AG08396 (cell line): ENCODE results near the gene HNF4A.

Source experiments
- DNase-seq: peaks from one replicate; pipeline ENCODE4 v3.0.0; 2012; ENCODE audit warnings: low spot score, mixed read lengths

HNF4A gene

GRCh38 chr20:44445742-44446710, 90.5 kb downstream of the HNF4A start:
- no peak for DNase-seq

- no peak for DNase-seq
Observed at GRCh38 chr20:44447827-44448419, 92.4 kb downstream of the HNF4A start.

- DNase-seq, result no peak
Observed at GRCh38 chr20:44448753-44449546, 93.5 kb downstream of the HNF4A start.

DNA sequence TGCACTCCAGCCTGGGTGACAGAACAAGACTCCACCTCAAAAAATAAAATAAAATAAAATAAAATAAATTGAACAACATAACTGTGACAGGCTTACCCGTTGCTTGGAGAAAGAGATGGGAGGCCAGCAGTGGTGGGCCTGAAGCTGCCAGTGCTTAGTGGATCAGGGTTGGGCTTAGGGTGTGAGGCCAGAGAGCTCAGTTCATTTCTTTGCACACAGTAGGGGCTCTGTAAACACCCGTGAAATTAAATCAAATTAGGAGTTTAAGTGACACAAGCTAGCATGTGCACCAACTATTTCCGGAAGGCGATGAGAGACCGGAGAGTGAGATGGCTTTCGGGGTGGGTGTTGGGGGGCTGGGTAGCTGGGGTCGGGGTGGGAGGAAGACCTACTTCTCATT, 94.4 kb downstream of the HNF4A start:
- no peak for DNase-seq

GRCh38 chr20:44450281-44450889, 94.9 kb downstream of the HNF4A start:
- no peak for DNase-seq

- no peak for DNase-seq
Observed at GRCh38 chr20:44450903-44451450, 95.5 kb downstream of the HNF4A start.

GRCh38 chr20:44454306-44454963, 98.9 kb downstream of the HNF4A start:
- no peak for DNase-seq

DNA sequence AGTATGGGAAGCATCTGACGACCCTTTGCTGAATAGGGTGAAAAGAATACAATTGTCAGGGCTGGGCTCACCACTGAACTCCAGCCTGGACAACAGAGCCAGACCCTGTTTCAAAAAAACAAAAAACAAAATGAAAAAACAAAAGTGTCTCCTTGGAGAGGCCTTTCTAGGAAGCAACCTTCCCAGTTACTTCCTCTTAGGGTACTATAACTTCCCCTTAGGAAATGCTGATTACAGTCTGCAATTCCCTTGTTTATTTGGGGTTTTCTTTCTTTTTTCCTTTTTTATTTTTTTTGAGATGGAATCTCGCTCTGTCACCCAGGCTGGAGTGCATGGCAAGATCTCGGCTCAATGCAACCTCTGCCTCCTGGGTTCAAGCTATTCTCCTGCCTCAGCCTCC, 99.6 kb downstream of the HNF4A start:
- DNase-seq, result no peak

- DNase-seq, result no peak
Observed at GRCh38 chr20:44456611-44457010, 101.1 kb downstream of the HNF4A start.

DNA sequence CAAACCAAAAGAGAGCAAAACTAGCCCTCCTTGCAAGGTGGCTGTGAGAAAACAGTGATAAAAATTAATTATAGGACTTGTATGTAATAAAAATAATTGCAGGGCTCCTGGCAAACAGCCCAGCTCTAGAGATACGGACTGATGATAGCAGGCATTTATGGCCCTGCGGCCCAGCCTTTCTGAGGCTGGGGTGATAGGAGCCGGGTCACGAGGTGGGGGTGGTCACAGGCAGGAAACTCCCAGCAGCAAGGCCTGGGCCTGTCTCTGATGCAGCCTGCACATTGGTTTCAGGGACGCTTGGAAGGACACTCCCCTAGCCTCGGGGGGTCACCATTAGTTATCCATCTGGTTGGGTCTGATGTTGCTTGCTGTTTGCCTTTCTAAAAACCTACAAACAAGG, 101.5 kb downstream of the HNF4A start:
- DNase-seq, result no peak

GRCh38 chr20:44459271-44459670, 103.8 kb downstream of the HNF4A start:
- DNase-seq, result no peak

DNA sequence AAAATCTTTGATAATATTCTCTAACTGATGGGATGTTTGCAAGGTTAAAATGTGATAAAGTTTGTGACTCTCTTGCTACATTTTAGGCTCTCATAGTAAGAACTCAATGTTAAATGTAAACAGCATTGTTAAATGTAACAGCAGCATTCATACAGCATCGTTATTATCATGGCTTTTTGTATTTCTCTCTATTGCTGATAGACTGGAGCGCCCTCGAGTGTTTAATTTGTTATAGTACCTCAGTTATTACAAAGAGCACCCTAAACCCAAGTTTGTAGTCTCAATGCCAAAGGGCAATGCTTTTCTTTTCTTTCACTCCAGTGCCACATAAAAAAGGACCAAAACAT, 105.3 kb downstream of the HNF4A start:
- peak; percentile 29 for DNase-seq

DNA sequence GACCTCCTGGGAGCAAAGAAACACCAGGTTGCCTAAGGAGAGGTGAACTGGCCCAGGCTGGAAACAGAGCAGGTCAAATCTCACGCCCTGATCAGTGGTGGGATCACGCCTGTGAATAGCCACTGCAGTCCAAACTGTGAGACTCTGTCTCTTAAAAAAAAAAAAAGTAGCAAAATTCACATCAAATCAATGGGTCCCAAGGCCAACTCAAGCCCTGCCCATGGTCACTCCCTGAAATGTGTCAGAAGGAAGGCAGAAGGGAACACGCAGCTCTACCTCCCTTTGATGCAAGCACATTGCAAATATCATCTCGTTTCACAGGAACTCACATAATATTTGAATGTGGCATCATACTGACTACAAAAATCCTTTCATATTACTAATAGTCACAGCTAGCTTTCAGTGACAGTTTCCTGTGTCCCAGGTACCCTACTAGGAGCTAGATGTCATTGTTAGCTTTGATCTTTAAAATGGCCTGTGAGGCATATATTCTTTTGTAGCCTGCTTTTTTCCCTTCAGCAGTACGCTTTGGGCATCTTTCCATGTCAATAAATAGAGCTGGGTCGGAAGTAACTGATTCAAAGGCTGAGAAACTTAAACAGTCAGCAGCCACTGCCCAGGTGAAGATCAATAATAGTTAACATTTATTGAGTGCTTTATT, 105.8 kb downstream of the HNF4A start:
- DNase-seq, result no peak

DNA sequence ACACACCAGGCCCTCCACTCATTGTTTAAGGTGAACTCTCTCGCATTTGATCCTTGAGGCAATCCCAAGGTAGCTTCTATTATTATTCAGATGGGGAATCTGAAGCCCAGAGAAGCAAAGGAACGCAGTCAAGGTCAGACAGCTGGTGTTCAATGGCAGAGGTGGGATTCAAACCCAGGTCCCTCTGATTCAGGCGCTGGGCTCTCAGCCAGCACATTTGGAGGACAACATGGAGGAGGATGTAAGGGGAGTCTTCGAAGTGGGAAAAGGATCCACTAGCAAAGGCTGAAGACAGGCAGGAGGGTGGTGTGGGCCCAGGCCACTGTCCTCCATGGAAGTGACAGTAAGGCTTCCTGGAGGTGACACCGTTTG, 106.3 kb downstream of the HNF4A start:
- DNase-seq, result no peak

DNA sequence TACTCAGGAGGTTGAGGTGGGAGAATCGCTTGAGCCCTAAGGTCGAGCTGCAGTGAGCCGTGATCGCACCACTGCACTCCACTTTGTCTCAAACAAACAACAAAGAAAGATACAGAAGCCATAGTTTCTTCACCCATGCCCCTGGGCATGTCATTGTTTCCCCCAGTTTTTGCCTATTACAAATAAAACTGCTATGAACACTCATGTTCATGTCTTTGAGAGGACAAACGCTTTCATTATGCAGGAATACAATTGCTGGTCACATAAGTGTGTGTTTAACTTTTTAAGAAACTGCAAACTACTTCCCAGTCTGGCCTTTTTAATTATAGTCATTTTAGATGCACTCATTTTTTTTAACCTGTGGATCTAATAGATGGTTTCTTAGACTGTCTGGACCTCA, 108.0 kb downstream of the HNF4A start:
- no peak for DNase-seq

DNA sequence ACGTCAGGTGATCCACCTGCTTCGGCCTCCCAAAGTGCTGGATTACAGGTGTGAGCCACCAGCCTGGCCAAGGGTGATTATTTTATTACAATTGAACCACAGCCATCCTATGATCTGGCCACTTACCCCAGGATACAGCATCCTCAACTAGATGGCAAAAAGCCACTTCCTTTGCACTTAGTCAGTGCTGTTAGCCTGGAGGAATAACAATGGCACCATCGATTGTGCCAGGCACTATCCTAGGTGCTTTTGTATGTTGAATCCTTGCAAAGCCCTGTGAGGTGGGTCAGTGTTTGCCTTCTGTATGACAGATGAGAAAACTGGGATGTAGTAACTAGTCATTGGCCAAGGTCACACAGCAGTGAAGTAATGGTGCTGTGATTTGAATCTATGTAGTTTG, 109.0 kb downstream of the HNF4A start:
- no peak for DNase-seq

DNA sequence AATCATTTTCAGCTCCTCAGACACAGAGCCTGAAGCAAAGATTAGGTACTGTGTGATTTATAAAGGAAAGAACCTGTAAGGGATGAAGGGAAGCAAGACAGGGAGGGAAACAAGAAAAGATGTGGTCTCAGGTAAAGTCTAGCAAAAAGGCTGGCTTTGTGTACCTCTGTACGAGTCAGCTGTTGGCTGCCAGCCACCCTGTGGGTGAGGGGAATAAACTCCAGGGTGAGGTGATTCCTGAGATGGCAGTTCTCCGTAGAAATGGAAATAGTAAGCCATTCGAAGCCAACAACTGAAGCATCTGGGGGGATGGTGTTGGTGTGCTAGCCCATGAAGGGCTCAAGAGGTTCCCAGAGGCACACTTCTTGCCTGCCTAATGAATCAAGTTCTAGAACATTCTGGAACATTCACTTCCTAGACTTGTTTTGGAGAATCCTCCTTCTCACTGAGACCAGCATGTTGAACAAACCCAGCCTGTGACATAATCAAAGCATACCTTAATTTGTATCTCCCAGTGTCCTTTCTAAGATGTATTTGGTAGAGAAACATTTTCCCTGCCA, 109.6 kb downstream of the HNF4A start:
- DNase-seq, result no peak

DNA sequence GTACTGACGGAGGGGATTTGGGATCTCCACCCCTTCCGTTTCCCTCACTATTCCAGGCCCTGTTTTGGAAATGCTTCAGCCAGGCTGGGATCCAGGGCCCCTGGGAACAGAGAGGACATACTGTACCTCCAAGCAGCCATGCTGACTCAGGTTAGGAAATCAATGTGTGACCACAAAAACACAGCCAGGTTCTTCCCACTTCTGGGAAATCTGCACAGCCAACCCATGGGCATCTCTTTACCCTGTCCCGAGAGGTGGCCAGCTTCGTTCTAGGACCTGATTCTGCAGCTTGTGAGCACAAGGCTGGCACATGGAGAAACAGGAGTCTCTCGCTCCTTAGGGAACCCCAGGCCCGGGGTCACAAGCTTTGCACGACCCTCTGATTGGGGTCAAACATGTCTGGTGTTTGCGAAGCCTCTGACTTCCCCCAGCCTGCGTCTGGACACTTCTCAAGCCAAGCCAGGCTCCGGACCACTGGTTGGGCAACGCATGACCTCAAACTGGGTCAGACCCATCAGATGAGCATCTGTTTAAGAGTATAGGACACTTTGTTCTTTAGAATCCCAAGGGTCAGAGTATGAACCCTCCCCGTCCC, 111.9 kb downstream of the HNF4A start:
- DNase-seq, result no peak

DNA sequence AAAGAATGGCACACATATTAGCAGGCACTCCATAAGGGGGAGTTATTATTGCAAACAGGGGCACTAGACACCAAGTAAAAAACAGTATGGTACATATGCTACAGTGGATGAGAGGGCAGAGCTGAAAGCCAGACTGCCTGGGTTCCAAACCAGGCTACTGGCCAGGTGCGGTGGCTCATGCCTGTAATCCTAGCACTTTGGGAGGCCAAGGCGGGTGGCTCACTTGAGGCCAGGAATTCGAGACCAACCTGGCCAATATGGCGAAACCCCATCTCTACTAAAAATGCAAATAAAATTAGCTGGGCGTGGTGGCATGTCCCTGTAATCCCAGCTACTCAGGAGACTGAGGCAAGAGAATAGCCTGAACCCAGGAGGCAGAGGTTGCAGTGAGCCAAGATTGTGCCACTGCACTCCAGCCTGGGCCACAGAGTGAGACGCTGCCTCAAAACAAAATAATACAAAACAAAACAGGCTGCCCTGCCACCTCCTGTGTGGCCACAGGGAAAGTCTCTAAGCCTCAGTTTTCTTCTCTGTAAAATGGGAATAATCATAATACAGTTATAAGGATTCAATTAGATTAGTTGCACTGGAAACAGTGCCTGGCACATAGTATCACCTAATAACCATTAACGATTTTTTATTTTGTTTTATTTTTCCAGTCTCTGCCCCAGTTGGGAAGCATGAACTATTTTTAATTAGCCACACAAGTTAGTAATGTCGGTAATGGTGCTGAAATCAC, 112.7 kb downstream of the HNF4A start:
- no peak for DNase-seq

DNA sequence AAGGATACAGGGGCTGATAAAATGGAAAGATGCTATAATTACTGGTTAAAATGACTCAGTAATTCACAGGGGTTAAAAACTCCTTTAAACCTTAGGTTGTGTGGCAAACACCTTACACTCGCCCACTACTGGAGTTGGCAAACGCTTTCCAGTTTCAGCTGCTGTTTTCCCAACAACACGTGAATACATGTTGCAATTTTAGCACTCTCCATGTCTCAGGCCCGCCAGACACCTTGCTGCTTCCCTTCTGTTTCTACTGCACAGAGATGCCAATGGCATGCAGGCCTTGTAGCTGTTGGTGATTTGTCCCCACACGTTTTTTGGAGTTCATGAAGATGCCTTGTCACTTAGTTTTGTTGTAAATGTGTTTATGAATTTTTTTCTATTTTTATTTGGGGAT, 114.8 kb downstream of the HNF4A start:
- no peak for DNase-seq
